ENCODE data around the gene CNTN1.

Gene CNTN1

GRCh38 chr12:41039461-41039860 is 347.2 kb downstream of the CNTN1 start:
- in situ Hi-C loops (cut with HindIII; ENCODE audit: low sequenced_read_pairs), result no loop called here
- DNase-seq (ENCODE audit: low read depth, low spot score), result no peak
- H3K4me3 ChIP-seq (ENCODE audit: low read depth, low read length), result no peak overlapping the region
- TF ChIP-seq CTCF (IDR thresholded peaks at IDR 0.05; ENCODE audit: low read depth, low read length), result no peak

GRCh38 chr12:41045509-41045908 is 353.3 kb downstream of the CNTN1 start:
- no peak overlapping the region for H3K4me3 ChIP-seq (ENCODE audit: low read depth, low read length)
- no peak for TF ChIP-seq CTCF (IDR thresholded peaks at IDR 0.05; ENCODE audit: low read depth, low read length)
- in situ Hi-C loops (cut with HindIII; ENCODE audit: low sequenced_read_pairs), result no loop called here
- DNase-seq (ENCODE audit: low read depth, low spot score), result no peak

- TF ChIP-seq CTCF (IDR thresholded peaks at IDR 0.05; ENCODE audit: low read depth, low read length), result no peak
- H3K4me3 ChIP-seq (ENCODE audit: low read depth, low read length), result no peak overlapping the region
- in situ Hi-C loops (cut with HindIII; ENCODE audit: low sequenced_read_pairs), result no loop called here
- DNase-seq (ENCODE audit: low read depth, low spot score), result no peak
These were observed 356.8 kb downstream of the CNTN1 start for GRCh38 chr12:41049033-41049432.

GRCh38 chr12:41051954-41052353 is 359.7 kb downstream of the CNTN1 start:
- no peak for TF ChIP-seq CTCF (IDR thresholded peaks at IDR 0.05; ENCODE audit: low read depth, low read length)
- no peak overlapping the region for H3K4me3 ChIP-seq (ENCODE audit: low read depth, low read length)
- in situ Hi-C loops (cut with HindIII; ENCODE audit: low sequenced_read_pairs), result no loop called here
- DNase-seq (ENCODE audit: low read depth, low spot score), result no peak

GRCh38 chr12:41052441-41052840 is 360.2 kb downstream of the CNTN1 start:
- no peak overlapping the region for H3K4me3 ChIP-seq (ENCODE audit: low read depth, low read length)
- TF ChIP-seq CTCF (IDR thresholded peaks at IDR 0.05; ENCODE audit: low read depth, low read length), result no peak
- DNase-seq (ENCODE audit: low read depth, low spot score), result no peak
- in situ Hi-C loops (cut with HindIII; ENCODE audit: low sequenced_read_pairs), result no loop called here

GRCh38 chr12:41053046-41053445 is 360.8 kb downstream of the CNTN1 start:
- in situ Hi-C loops (cut with HindIII; ENCODE audit: low sequenced_read_pairs), result no loop called here
- no peak for DNase-seq (ENCODE audit: low read depth, low spot score)
- H3K4me3 ChIP-seq (ENCODE audit: low read depth, low read length), result no peak overlapping the region
- no peak for TF ChIP-seq CTCF (IDR thresholded peaks at IDR 0.05; ENCODE audit: low read depth, low read length)

Measured in astrocyte of the spinal cord (primary cell).